GM12892 (cell line): ENCODE measurements around the gene ACVR1B.

Experiments
- POLR2A ChIP-seq: IDR thresholded peaks from 2 replicates; pipeline ENCODE4 v1.6.1; 2011; ENCODE audit warnings: low read depth, low read length, control low read depth
- POLR2AphosphoS5 ChIP-seq: IDR thresholded peaks from 2 replicates; pipeline ENCODE4 v1.6.1; 2011; ENCODE audit warnings: low read depth, low read length, control low read depth
- TAF1 ChIP-seq: IDR thresholded peaks from 2 replicates; pipeline ENCODE4 v1.6.1; 2011; ENCODE audit warnings: low read depth, mild to moderate bottlenecking, control low read depth, low read length, borderline replicate concordance

DNA sequence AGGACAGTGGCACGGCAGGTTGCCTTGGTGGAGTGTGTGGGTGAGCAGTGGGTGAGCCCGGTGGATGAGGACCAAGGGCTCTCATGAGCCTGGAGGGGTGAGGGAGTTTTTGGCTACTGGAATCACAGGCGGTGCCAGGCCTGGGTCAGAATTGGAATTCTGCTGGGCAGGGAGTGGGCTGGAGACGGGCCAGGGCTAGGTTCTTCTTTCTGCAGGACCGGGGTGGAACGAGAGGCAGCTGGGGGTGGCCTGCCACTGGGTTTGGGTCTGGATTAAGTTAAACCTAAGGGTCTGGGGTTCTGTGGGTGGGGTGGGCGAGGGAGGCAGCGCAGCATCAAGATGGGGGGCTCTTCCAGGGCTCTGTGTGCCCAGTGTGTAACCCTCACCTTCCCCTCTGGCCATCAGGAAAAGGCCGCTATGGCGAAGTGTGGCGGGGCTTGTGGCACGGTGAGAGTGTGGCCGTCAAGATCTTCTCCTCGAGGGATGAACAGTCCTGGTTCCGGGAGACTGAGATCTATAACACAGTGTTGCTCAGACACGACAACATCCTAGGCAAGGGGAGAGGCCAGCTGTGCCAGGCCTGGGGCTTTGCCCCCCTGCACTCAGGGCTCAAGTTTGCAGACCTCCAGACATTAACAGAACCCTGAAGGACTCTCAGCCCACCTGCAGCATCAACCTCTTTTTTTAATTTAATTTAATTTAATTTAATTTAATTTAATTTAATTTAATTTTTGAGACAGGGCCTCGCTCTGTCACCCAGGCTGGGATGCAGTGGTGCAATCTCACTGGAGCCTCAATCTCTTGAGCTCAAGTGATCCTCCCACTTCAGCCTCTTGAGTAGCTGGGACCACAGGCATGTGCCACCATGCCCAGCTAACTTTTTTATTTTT lies 37.2 kb upstream of the ACVR1B start:
- no peak for TF ChIP-seq TAF1
- TF ChIP-seq POLR2AphosphoS5: no peak
- no peak for TF ChIP-seq POLR2A
